Measurements from ENCODE around the gene GCA.

The GCA gene

DNA sequence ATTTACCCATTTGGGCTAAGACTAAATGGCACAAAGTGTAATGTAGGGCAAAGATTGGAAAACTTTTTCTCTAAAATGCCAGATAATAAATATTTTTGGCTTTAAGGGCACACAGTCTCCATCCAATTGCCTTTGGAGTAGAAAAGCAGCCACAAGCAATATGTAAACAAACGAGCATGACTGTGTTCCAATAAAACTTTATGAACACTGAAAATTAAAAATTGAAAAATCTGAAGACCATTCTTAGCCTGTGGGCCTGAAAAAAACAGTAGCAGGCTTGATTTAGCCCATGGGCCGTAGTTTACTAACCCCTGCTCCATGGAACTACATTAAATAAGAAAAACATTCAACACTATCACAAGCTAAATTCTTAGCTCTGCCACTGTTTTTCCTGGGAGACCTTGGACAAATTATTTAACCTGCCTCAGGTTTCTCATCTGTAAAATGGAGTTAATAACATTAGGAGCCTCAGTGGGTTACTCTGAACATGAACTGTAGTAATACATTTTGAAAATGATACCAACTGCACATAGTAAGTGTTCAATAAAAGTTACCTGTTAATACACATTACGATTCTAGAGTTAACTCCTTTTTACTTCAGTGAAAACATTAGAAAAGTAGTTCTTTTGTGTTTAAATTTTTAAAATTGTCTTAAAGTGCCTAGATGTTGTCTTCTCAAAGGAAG, 26.7 kb upstream of the GCA start:
- Mint-ChIP-seq H3K27ac (peak overlapping the region; percentile 99 to 100), H3K4me1 (ENCODE audit: low read depth in 2 of 2) (peaks cover 42 to 67% of the 10 kb centered on the region in 2 donors), H3K36me3 (ENCODE audit: insufficient read depth) (peaks cover 19% of the 10 kb centered on the region), H3K4me3 (peak overlapping the region; percentile 89 to 96), H3K9me3 (no peaks in the 10 kb centered on the region), H3K27me3 (no peaks in the 10 kb centered on the region)
- DNase-seq (no peak), ATAC-seq (replicated peaks) (no peak)

DNA sequence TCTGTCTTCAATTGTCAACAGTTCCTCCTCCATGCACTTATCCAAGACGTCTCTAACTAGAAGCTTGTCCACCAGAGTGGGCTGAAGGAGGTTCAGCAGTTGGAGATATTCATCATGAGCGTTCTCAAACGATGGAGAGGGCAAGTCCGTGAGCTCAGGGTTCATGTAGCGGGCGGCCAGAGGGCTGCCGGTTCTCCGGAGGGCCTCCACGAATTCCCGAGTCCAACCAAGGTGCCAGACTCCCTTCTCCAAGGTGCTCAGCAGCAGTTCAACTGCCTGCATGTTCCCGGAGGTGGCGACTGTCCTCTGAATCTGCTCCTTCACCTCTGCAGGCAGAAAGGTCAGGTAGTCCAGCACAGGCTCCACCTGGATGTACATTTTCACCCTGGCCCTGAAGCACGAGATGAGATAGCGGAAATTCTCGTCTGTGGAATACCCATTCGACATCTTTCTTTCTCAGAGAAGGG, 26.0 kb upstream of the GCA start:
- Mint-ChIP-seq H3K27me3 (no peaks in the 10 kb centered on the region), H3K9me3 (no peaks in the 10 kb centered on the region), H3K4me3 (peak overlapping the region; percentile 89 to 96), H3K4me1 (ENCODE audit: low read depth in 2 of 2) (peaks cover 39 to 60% of the 10 kb centered on the region in 2 donors), H3K27ac (peak overlapping the region; percentile 99 to 100), H3K36me3 (ENCODE audit: insufficient read depth) (peaks cover 19% of the 10 kb centered on the region)
- DNase-seq: peak; percentile 21 to 39 (median 23)
- ATAC-seq (replicated peaks): peak; percentile 3

DNA sequence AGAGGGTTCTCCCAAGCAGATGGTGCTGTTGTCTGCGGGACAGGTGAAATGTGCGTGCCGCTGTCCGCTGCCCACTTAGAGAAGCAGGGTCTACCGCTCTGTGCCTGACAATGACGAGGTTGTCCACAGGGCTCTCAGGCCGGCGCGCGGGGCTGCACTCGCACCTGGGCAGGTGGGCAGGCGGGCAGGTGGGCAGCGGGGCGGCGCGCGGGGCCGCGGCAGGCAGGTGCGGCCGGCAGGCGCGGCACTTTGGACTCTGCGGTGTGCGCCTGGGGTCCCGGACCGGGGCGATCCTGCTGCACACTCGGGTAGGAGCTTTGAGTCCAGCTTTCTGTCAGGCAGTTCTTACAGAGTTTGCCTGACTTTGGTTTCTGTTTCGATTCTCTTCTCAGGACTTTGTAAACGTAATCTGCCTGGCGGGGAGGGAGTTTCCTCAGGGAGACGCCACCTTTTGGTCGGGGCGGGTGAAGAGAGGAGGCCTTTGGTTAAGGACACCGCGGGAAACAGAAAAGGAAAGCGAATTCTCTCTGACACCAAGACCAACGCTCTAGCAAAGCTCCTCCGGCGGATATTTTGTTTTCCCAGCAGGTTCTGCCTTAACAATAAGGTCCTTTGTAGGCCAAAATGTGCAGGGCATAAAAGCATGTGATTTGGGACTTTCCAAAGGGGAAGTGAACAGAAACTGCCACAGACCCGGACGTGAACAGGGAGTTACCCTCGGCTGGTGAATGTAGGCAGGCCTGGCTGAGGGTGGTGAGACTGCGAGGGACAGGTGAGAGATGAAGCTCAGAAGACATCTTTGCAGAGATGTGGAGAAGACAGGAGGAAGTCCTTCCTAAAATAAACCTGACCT, 25.4 kb upstream of the GCA start, which contains the start of gene IFIH1:
IFIH1 (minus strand) TSS at position 357 of the 853 bp plus-strand sequence. CDS start 377 bp downstream, outside the sequence.
- peaks cover 39 to 58% of the 10 kb centered on the region in 2 donors for H3K4me1 Mint-ChIP-seq (ENCODE audit: low read depth in 2 of 2)
- peak within 1 kb of the TSS; percentile 99 to 100 for H3K27ac Mint-ChIP-seq
- H3K4me3 Mint-ChIP-seq: peak within 1 kb of the TSS; percentile 89 to 96
- peaks cover 19% of the 10 kb centered on the region for H3K36me3 Mint-ChIP-seq (ENCODE audit: insufficient read depth)
- H3K27me3 Mint-ChIP-seq: no peaks in the 10 kb centered on the region
- peak; percentile 72 to 78 (median 72) for DNase-seq
- H3K9me3 Mint-ChIP-seq: no peaks in the 10 kb centered on the region
- ATAC-seq (replicated peaks): peak; percentile 88

DNA sequence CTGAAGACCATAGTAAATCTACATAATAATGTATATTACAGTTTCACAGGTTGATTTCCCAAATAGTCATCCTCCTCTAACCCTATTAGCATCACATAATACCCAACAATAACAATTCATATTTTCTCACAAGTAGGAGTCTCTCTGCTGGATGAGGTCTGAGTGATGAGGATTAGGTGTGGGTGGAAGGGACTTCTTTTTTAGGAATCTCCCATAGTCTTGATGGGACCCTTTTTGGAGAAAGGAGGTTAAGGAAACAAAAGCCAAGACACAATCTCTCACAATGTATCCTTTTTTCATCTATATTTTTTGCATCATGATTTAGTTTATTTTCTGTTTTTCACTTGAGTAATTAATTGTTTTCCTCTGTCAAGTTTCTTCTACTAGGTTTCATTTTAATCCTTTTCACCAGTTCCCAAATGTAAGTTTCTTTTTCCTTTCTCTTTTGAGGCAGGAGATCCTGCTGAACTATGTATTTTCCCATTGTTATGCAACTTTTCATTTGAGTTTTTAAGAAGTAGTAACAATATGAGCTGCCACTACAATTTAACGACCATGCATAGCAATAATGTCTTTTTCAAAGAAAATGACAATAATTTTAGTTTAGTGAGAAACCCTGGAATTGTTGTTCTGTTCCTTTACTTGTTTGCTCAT, 22.9 kb upstream of the GCA start:
- DNase-seq (no peak), ATAC-seq (replicated peaks) (no peak)
- Mint-ChIP-seq H3K9me3 (no peaks in the 10 kb centered on the region), H3K4me1 (ENCODE audit: low read depth in 2 of 2) (peaks cover 29 to 35% of the 10 kb centered on the region in 2 donors), H3K4me3 (peak overlapping the region in 1 of 2 donors; percentile 89), H3K36me3 (ENCODE audit: insufficient read depth) (peaks cover 19% of the 10 kb centered on the region), H3K27me3 (no peaks in the 10 kb centered on the region), H3K27ac (peak overlapping the region; percentile 99 to 100)

DNA sequence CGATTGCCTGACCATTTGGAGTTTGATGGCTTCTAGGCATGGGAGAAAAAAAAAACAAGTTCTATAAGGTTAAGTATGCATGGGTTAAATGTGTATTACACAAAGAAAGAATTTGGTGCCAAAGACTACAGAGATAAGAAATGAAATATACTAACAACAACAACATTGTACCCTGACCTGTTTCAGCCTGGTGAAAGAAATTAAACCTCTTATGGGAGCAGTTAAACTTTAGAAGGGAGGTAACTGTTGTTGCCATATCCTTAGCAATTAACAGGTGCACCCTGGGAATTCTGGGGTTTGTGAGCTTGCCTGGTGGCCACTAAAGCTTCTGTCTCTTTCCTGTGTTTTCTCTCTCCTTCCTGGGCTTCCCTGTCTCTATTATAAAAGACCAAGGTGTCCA, 19.0 kb upstream of the GCA start:
- Mint-ChIP-seq H3K27ac (no peak overlapping the region), H3K27me3 (no peaks in the 10 kb centered on the region), H3K9me3 (no peaks in the 10 kb centered on the region), H3K4me3 (no peak overlapping the region), H3K36me3 (ENCODE audit: insufficient read depth) (no peaks in the 10 kb centered on the region), H3K4me1 (ENCODE audit: low read depth in 2 of 2) (peaks cover 10 to 14% of the 10 kb centered on the region in 2 donors)
- no peak for ATAC-seq (replicated peaks)
- DNase-seq: no peak

DNA sequence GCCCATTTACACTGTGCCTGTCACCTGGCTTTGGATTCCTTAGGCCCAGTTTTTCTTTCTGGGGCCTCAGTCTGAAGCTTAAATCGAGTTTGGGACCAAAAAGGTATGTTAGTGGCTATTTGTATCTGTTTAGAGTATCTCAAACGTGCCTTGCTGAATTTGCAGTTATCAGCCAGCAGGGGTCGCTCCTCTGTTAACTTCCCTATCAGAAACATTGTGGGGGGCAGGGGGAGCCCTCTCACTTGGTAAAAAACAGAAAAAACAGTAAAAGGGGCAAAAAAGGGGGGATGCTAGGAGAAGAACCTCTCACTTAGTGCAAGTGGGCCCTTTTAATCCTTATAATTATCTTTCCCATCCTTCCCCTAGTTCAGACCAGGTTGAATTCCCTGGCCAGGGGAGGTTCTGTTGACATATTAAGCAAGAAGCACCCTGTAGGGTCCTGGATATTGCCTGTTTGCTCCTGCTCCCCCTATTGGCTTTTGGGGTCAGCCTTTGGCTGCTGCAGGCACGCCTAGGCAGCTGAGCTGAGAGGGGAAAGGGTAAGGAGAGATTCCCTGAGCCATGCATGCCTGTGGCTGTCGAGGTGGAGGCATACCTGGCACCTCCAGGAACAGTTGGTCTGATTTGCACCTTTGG, 16.7 kb upstream of the GCA start:
- Mint-ChIP-seq H3K4me1 (ENCODE audit: low read depth in 2 of 2) (peaks cover 0 to 8% of the 10 kb centered on the region in 2 donors), H3K4me3 (no peak overlapping the region), H3K27me3 (no peaks in the 10 kb centered on the region), H3K27ac (no peak overlapping the region), H3K9me3 (no peaks in the 10 kb centered on the region), H3K36me3 (ENCODE audit: insufficient read depth) (no peaks in the 10 kb centered on the region)
- ATAC-seq (replicated peaks) (no peak), DNase-seq (peak in 1 of 3 experiments; percentile 10)

DNA sequence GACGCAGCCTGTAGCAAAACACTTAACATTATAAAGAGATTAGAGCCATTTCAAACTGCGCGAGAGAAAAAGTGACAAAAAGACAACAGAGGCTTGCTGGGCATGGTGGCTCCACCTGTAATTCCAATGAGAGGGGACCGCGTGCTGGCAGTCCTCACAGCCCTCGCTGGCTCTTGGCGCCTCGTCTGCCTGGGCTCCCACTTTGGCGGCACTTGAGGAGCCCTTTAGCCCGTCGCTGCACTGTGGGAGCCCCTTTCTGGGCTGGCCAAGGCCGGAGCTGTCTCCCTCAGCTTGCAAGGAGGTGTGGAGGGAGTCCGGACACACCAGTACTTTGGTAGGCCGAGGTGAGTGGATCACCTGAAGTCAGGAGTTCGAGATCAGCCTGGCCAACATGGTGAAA, 16.1 kb upstream of the GCA start:
- no peak for DNase-seq
- Mint-ChIP-seq H3K36me3 (ENCODE audit: insufficient read depth) (no peaks in the 10 kb centered on the region), H3K27me3 (no peaks in the 10 kb centered on the region), H3K27ac (no peak overlapping the region), H3K4me3 (no peak overlapping the region), H3K9me3 (no peaks in the 10 kb centered on the region), H3K4me1 (ENCODE audit: low read depth in 2 of 2) (peaks cover 0 to 8% of the 10 kb centered on the region in 2 donors)
- ATAC-seq (replicated peaks): no peak

DNA sequence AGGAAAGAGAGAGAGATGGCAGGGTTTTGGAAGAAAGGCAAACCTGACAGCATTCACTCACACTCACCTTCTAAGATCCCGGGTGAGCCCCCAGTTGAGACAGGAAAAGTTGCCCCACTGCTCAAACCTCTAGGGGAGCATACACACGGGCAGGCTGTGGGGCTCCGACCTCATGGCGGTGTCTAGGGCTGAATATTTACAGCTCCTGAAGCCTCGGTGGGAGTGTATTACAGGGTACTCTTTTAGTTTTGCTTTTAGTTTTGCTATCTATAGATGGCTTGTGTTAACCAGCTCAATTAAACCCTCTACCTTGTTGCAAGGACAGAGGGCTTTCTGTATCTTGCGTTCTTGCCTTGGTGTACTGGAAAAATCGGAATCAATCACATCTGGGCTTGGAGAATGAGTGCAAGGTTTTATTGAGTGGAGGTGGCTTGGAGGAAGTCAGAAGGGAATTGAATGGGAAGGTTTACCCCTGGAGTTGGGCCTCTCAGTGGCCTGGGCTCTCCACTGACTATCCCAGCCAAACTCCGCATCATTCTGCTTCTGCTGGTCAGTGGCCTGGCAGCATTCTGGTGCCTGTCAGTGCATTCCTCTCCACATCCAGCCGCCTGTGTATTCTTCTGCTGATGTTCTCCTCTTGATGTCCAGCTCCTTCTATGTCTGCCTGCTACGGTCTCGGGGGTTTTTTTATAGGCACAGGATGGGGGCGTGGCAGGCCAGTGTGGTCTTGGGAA, 15.3 kb upstream of the GCA start:
- DNase-seq: no peak
- ATAC-seq (replicated peaks): no peak
- H3K36me3 Mint-ChIP-seq (ENCODE audit: insufficient read depth): no peaks in the 10 kb centered on the region
- H3K9me3 Mint-ChIP-seq: no peaks in the 10 kb centered on the region
- no peaks in the 10 kb centered on the region for H3K27me3 Mint-ChIP-seq
- no peak overlapping the region for H3K27ac Mint-ChIP-seq
- no peak overlapping the region for H3K4me3 Mint-ChIP-seq
- H3K4me1 Mint-ChIP-seq (ENCODE audit: low read depth in 2 of 2): peaks cover 0 to 8% of the 10 kb centered on the region in 2 donors

DNA sequence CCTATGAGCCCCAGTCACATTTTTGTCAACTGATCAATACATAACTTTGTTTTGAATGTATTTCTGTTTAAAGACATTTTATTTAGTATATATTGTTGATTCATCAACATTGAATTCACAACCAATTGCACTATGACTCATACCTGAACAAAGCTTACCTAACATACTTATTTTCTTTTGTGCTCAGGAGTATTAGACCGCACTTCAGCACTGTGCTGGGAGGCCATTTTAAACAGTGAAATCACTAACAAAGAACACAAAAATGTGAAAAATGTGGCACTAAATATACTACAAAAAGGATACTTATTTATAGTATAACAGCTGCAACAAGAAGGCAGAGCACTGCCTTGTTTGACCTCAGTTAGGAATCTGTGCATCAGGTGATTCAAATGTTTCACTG, 13.1 kb upstream of the GCA start:
- no peak for ATAC-seq (replicated peaks)
- DNase-seq: no peak
- H3K27ac Mint-ChIP-seq: no peak overlapping the region
- no peaks in the 10 kb centered on the region for H3K9me3 Mint-ChIP-seq
- H3K36me3 Mint-ChIP-seq (ENCODE audit: insufficient read depth): no peaks in the 10 kb centered on the region
- H3K4me3 Mint-ChIP-seq: no peak overlapping the region
- H3K4me1 Mint-ChIP-seq (ENCODE audit: low read depth in 2 of 2): peaks cover 0 to 2% of the 10 kb centered on the region in 2 donors
- no peaks in the 10 kb centered on the region for H3K27me3 Mint-ChIP-seq

DNA sequence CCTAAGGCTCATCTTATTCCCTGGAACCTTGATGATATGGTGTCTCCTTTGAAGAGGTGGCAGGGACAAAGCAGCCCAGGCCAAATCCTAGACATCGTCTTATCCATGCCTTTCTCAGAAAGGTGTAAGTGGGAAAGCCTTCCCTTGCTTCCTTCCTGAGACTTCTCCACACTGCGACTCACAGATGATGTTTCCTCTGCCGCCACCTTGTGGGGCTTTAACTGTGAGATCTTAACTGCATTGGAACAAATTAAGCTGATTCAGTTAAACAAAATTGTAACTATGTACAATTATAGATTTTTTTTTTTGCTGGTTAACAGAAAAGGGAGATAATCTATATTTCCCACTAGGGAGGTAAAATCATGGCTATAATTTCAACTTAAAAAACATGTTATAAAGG, 10.0 kb upstream of the GCA start:
- no peaks in the 10 kb centered on the region for H3K9me3 Mint-ChIP-seq
- H3K36me3 Mint-ChIP-seq (ENCODE audit: insufficient read depth): no peaks in the 10 kb centered on the region
- DNase-seq: peak in 1 of 3 experiments; percentile 15
- peak; percentile 49 for ATAC-seq (replicated peaks)
- no peaks in the 10 kb centered on the region for H3K27me3 Mint-ChIP-seq
- H3K27ac Mint-ChIP-seq: no peak overlapping the region
- H3K4me1 Mint-ChIP-seq (ENCODE audit: low read depth in 2 of 2): no peaks in the 10 kb centered on the region
- no peak overlapping the region for H3K4me3 Mint-ChIP-seq

DNA sequence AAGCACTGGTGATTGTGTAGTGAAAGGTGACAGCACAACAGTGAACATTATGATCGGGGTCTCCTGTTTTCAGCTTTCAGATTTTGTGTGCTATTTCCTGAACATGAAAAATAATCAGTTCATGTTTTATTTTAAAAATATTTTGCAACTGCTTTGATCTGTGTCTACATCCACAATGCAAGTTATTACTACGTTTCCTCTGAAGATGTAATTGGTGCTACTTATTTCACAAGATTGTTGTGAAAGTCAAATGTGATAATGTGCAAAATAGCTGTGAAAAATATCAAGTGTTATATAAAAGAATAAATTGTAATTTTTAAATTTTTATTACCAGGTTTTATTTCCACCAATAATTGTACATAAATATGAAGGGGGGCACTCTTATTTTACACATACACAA, 6.1 kb upstream of the GCA start:
- no peaks in the 10 kb centered on the region for H3K36me3 Mint-ChIP-seq (ENCODE audit: insufficient read depth)
- no peaks in the 10 kb centered on the region for H3K4me1 Mint-ChIP-seq (ENCODE audit: low read depth in 2 of 2)
- DNase-seq (no peak), ATAC-seq (replicated peaks) (no peak)
- no peak overlapping the region for H3K4me3 Mint-ChIP-seq
- H3K9me3 Mint-ChIP-seq: no peaks in the 10 kb centered on the region
- no peaks in the 10 kb centered on the region for H3K27me3 Mint-ChIP-seq
- no peak overlapping the region for H3K27ac Mint-ChIP-seq

DNA sequence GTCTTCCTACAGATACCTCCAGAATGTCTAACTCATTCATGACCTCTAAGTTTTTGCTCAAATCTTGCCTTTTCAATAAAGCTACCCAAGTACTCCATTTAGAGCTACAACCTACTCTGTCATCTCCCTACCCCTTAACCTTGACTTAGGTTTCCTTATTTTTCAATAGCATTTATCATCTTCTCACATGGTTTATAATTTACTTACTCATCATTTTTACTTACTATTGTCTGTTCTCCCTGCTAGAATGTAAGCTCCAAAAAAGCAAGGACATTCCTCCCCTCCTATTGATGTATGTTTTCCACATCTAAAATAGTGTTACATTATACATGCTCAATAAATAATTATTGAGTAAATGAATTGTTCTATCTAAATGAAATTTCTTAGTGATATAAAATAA, 3.1 kb upstream of the GCA start:
- no peak overlapping the region for H3K4me3 Mint-ChIP-seq
- DNase-seq (no peak), ATAC-seq (replicated peaks) (no peak)
- H3K9me3 Mint-ChIP-seq: no peaks in the 10 kb centered on the region
- H3K27me3 Mint-ChIP-seq: no peaks in the 10 kb centered on the region
- H3K4me1 Mint-ChIP-seq (ENCODE audit: low read depth in 2 of 2): peaks cover 8 to 11% of the 10 kb centered on the region in 2 donors
- no peaks in the 10 kb centered on the region for H3K36me3 Mint-ChIP-seq (ENCODE audit: insufficient read depth)
- H3K27ac Mint-ChIP-seq: no peak overlapping the region

All from effector memory CD8-positive, alpha-beta T cell (primary cell).